D721Med (cell line): ENCODE measurements around the gene MICAL2.

Experiments
- DNase-seq: peaks from one replicate; pipeline ENCODE4 v3.0.0; 2011; ENCODE audit warnings: low spot score; ENCODE audit not compliant: insufficient read length
- FAIRE-seq: peaks from 2 replicates; lab custom pipeline; 2011; peaks lifted over from hg19 to GRCh38; lab: Jason Lieb, UNC
- TF ChIP-seq, protein P1 (sequence below): IDR thresholded peaks from 2 replicates; pipeline ENCODE4 v1.5.1; 2012; ENCODE audit warnings: mild to moderate bottlenecking, control low read depth; ENCODE audit not compliant: insufficient read depth; ENCODE audit errors: missing control alignments

Gene MICAL2

DNA sequence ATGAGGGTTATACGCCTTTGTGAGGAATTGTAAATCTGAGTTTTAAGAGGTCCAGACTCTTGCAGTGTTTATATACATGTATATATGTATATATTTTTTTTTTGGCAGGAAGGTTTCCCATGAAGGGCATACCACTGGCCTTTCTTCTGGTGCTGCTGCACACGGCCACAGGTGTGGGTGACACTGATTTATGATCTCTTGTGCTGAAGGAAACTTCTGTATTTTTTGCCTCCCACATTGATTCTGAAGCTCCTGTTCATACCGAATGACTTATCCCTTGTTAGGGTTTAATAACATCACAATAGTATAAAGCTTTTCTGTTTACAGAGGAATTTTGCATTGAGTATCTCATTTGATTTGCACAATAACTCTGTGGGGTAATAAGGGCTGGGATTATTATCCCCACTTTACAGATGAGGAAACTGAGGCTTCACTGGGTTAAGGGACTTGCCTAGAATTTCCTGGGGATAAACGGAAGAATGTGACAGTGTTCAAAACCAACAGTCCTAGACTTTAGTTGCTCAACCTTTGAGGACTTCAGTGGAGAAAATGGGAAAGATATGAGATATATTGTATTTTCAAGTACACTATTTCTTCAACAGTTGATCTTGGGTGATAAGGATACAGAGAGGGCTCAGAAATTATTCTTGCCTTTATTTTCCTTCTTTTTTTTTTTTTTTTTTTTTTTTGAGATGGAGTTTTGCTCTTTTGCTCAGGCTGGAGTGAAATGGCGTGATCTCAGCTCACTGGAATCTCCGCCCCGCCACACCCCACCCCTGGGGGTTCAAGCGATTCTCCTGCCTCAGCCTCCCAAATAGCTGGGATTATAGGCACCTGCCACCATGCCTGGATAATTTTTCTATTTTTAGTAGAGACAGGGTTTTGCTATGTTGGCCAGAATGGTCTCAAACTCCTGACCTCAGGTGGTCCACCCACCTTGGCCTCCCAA lies 70.1 kb downstream of the MICAL2 start:
- DNase-seq, result no peak
- no peak for FAIRE-seq
- TF ChIP-seq, protein P1, sequence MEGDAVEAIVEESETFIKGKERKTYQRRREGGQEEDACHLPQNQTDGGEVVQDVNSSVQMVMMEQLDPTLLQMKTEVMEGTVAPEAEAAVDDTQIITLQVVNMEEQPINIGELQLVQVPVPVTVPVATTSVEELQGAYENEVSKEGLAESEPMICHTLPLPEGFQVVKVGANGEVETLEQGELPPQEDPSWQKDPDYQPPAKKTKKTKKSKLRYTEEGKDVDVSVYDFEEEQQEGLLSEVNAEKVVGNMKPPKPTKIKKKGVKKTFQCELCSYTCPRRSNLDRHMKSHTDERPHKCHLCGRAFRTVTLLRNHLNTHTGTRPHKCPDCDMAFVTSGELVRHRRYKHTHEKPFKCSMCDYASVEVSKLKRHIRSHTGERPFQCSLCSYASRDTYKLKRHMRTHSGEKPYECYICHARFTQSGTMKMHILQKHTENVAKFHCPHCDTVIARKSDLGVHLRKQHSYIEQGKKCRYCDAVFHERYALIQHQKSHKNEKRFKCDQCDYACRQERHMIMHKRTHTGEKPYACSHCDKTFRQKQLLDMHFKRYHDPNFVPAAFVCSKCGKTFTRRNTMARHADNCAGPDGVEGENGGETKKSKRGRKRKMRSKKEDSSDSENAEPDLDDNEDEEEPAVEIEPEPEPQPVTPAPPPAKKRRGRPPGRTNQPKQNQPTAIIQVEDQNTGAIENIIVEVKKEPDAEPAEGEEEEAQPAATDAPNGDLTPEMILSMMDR, result no peak

DNA sequence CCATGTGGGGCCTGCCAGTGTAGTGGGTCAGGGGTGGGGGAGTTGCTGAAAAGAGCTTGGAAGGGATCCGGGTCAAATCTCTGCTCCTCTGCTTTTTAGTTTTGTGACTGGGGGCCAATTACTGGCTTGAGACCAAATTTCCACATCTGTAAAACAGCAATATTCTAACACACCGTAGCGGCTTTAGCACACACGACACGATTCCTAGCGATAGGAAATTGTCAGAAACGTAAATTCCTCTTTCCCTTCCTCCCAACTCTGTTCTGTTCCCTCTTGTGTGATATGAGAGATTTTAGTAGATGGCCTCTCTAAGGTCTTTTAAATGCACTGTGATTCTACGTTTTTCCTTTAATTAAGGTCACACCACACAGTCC lies 71.9 kb downstream of the MICAL2 start:
- TF ChIP-seq, protein P1, result no peak
- DNase-seq, result no peak
- no peak for FAIRE-seq

DNA sequence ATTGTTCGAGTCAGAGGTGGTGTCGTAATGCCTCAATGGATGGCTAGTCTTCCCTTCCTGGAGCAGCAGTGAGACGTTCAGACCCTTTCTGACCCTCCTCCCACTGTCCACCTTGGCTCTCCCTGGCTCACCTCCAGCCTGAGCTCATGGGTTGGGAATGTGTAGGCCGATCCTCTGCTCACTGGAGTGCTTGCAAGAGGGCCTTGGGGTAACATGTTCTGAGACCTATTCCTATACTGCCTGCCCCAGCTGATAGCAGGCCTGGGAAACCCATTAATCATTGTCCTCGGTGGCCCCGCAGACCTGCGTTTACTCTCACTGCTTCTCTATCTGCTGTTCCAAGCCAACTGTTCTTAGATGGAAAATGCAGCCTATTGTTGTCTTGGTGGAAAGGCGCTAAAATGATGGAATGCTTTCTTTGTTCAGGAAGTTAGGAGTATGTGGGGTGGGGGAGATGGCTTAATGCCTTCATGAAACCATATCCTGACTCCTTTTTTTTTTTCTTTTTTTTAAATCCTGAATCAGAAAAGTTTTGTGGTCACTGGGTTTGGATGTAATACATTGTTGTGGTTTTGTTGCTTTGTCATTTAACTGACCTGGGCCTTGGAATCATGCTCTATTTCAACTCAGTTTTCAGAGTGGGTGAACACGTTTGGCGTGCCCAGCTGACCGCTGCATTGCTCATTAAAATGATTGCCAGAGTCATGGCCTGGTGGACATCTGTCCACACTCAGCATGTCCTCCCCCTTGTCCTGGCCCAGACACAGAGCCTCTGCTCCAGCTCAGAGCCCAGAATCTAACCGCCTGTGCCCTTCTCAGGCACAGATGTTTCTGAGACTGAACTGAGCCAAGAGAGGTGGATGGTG lies 72.5 kb downstream of the MICAL2 start:
- FAIRE-seq (no peak), DNase-seq (no peak)
- TF ChIP-seq, protein P1, result no peak

DNA sequence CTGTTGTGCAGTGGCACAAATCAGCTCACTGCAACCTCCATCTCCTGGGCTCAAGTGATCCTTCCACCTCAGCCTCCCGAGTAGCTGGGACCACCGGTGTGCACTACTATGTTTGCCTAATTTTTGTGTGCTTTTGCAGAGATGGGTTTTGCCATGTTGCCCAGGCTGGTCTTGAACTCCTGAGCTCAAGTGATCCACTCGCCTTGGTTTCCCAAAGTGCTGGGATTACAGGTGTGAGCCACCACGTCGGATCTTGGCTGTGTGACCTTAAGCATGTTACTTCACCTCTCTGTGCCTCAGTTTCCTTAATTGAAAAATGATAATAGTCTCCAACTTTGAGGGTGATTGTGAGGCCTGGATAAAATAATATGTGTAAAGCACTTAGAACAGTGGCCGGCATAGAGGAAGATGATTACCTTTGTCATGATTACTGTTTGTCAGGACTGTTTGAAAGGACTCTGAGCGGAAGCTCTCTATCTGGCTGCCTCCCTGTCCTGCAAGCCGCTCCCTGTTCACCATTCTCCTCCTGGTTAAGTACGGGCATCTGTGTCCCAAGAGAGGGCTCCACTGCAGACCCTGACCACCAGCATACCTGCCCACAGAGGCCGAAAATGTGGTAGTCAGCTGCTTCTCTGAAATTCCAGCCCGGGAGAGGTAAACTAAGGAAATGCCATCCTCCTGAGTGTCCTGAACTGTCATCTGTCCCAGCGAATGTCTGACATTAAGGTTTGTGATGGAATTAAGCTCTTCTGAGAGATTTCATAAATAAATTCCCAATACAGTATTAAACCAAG lies 73.6 kb downstream of the MICAL2 start:
- TF ChIP-seq, protein P1, result no peak
- no peak for DNase-seq
- FAIRE-seq, result no peak

DNA sequence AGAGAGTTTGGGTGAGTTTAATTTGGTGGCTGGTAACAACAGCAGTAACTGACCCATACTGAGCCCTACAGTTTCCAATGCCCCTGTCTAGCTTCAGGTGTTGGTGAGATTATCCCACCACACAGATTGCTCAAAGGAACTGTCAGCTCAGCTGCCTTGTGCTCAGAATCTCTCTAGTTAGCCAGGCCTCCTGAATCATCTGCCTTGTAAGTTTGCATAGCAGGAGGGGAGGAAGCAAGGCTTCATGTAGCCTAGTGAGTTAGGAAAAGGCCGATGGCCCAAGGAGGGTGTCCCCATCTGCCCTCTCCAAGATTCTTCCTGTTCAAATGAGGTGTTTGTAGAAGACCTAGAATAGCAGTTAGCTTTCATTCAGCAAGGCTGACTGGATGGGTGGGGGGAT lies 74.3 kb downstream of the MICAL2 start:
- TF ChIP-seq, protein P1, result no peak
- no peak for DNase-seq
- no peak for FAIRE-seq

DNA sequence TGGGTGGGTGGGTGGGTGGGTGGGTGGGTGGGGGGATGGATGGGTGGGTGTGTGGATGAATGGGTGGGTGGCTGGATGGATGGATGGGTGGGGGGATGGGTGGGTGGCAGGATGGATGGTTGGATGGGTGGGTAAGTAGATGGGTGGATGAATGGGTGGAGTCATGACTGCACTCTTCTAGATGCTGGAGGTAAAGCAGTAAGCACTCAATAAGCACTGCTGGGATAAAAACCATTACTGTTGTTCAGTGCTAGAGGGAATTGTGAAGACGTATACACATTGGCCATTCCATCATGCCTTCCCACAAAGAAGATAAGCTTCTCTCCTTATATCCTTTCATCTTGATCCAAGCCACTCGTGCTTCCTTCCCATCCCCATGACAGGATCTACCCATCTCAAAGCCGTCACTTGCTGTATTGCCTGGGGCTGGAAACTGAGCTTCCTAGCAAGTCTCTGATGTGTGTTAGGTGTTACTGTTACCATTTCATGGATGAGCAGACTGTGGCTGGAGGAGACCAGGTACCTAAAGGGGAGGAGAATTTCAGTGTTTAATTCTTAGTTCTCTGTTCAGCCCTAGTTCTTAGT lies 74.8 kb downstream of the MICAL2 start:
- no peak for FAIRE-seq
- TF ChIP-seq, protein P1, result no peak

More for the DNA sequence above, 74.8 kb downstream of the MICAL2 start:
- no peak for DNase-seq
